GM12874 (cell line): ENCODE measurements around the gene PTPRT.

Source experiments
- TF ChIP-seq, protein P1 (sequence below): IDR thresholded peaks from 2 replicates; pipeline ENCODE4 v1.5.1; 2011; ENCODE audit warnings: low read depth, mild to moderate bottlenecking, control low read depth, low read length, moderate library complexity; ENCODE audit not compliant: insufficient read depth

Gene PTPRT

DNA sequence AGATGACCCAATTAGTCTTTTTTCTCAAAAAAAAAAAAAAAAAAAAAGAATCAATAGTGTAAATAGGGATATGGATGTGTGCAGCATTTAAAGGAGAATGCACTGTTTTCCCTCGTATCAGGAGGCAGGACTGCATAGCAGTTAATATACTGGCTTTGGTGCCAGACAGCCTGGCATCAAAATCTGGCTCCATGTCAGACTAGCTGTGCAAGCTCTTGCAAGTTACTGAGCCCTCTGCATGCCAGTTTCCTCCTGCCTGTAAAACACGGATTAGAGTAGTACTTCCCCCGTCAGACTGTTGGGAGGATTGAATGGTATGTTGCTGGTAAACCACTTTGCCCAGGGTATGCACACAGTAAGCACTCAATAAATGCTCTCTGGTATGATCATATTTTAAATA is 977.3 kb downstream of the PTPRT start:
- TF ChIP-seq, protein P1, sequence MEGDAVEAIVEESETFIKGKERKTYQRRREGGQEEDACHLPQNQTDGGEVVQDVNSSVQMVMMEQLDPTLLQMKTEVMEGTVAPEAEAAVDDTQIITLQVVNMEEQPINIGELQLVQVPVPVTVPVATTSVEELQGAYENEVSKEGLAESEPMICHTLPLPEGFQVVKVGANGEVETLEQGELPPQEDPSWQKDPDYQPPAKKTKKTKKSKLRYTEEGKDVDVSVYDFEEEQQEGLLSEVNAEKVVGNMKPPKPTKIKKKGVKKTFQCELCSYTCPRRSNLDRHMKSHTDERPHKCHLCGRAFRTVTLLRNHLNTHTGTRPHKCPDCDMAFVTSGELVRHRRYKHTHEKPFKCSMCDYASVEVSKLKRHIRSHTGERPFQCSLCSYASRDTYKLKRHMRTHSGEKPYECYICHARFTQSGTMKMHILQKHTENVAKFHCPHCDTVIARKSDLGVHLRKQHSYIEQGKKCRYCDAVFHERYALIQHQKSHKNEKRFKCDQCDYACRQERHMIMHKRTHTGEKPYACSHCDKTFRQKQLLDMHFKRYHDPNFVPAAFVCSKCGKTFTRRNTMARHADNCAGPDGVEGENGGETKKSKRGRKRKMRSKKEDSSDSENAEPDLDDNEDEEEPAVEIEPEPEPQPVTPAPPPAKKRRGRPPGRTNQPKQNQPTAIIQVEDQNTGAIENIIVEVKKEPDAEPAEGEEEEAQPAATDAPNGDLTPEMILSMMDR, result no peak

DNA sequence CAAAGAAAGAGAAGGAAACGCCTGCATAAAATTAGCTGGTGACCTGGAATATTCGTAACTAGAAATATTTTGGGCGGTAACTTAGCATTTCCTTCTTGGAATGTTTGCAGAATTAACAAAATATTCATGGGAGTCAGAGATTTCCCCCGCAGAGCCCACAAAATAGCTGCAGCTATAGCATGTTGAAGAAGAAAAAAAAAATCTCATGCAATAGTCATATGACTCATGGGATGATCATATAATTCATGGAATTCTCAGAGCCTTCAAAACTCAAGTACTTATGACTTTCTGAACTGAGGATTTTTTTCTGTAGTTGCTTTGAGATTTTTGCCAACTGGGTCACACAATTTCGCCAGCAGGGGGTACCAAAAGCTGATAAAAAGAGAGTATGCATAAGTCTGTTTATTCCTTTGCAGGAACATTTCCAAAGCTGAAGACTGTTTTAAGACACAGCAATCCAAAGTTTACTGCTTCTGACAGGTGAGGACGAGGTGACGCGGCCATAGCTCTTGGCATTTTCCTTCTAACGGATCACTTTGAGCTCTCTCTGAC is 985.5 kb downstream of the PTPRT start:
- TF ChIP-seq, protein P1, result no peak

DNA sequence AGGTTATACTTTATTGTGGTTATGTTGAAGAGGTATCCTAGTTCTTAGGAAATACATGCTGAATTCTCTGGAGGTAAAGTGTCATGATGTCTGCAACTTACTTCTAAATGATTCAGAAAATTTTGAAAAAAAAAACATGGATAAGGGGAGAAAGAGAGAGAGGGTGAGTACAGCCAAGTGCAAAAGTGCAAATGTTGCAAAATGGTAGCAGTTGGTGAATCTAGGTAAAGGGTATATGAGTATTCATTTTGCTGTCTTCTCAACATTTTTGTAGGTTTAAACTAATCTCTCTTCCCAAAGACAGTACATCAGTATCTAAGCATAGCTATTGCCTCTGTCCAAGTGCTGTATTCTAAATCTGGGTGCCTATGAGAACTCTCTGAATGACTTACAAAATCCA is 992.1 kb downstream of the PTPRT start:
- TF ChIP-seq, protein P1, result no peak

DNA sequence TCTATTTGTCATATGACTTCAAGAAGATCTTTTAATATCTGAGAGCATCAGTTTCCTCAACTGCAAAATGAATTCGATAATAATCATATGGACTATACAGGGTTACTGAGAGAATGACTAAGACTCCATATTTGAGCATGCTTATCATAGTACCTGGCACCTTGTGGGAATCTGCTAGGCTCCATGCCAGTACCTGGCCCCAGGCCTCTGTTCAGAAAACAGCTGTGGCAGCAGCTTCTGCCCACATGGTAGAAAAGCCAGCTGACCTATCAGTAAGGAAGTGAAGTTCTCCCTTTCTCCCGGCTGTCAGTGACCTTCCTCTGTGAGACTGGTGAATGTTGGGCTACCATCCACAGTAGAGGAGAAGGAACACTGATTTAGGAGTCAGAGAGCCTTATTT is 996.6 kb downstream of the PTPRT start:
- TF ChIP-seq, protein P1, result no peak

DNA sequence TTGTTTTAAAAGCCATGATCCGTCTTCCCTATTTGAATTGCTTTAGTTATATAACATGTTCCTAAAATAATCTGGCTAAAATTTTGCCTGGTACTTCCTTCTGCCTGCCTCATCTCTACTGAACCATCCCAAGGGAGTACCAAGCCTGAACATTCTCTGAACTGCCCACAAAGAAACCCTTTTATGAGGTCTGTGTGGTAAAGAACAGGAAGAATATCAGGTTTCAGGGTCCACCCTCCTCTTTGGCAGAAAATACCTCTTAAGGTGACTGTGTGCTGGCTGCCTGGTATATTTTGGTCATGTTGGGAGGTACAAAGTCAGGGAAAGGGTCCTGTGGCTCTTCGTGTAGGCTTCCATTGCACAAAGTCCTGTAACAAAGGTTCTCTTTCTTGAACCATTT is 997.4 kb downstream of the PTPRT start:
- TF ChIP-seq, protein P1, result no peak

DNA sequence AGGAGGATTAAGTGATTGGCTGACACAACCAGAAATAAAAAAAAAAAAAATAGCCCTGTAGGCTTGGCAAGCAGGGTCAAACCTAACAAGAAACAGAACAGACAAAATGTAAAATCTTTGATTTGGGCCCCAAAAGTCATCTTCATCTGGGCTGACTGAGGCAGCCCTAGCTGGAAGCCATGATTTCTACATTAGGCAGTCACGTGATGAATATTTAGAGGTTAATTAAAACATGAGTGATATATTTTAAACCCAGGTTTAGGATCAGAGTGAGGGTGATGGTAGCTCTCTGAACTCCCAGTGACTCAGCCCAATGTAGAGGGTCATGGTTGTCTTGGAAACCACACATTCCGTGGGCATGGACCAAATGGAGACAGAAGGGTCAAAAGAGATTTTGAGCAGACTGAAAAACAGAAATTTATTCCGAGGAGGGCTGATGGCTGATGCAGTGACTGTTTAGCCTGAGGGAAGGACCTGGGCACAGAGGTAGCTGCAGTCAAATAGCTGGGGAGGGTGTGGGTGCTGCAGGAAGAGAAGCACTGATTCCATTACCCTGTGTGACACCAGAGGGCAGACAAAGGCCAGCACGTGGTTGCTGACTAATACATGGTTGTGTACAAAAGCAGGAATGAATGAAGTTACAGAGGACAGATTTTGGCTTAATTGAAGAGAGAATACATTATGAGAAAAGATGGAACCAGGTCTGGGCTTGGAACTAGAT is 998.4 kb downstream of the PTPRT start:
- TF ChIP-seq, protein P1, result no peak

DNA sequence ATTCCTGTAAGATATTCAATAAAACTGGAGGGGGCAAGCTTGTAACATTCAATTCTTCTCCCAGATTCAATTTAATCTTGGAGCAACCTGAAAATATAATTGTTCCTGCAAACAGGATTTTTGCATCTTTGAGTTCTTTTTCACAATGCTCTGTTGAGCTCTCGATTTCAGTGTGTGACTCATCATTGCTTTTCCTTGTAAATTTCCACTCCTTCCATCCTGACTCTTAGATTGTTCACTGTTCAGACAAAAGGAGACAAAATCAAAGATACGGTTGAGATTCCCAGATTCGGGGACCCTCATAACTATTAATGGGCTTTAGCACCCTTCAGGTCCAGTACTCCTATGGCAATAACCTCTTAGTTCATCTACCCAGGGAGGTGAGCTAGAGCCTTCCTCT is 999.6 kb downstream of the PTPRT start:
- TF ChIP-seq, protein P1, result no peak
